ENCODE results near the gene KDM5B.

DNA sequence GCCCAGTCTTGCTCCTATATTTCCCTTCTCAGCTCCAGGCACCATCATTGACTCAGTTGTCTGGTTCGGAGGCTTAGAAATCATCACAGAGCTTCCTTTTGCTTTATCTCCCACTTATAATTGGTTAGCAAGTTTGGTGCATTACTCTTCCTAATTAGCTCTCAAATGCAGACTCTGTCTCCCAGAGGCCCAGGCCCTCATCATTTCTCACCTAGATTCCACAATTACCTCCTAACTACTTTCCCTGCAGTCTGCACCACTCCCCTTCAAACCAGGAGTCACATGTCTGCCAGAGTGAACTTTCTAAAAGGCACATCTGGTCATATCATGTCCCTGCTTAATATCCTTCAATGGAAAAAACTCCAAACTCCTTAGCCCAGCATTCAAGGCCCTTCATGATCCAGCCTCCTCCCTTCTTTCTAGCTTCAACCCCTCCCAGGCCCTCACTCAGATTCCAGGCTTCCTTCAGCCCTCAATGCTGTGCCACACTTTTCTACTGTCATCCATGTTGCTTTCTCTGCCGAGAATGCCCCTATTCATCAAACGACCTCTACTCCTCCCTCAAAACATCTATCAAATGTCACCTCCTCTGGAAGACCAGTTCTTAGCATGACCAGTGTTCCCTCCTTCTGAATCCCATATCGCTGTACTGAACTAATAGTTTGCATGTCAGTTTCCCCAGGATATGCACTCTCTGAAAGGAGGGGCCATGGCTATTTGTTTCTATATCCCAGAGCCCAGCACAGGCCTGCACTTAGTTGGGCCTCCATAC lies 128.6 kb downstream of the KDM5B start:
- TF ChIP-seq, protein P1, sequence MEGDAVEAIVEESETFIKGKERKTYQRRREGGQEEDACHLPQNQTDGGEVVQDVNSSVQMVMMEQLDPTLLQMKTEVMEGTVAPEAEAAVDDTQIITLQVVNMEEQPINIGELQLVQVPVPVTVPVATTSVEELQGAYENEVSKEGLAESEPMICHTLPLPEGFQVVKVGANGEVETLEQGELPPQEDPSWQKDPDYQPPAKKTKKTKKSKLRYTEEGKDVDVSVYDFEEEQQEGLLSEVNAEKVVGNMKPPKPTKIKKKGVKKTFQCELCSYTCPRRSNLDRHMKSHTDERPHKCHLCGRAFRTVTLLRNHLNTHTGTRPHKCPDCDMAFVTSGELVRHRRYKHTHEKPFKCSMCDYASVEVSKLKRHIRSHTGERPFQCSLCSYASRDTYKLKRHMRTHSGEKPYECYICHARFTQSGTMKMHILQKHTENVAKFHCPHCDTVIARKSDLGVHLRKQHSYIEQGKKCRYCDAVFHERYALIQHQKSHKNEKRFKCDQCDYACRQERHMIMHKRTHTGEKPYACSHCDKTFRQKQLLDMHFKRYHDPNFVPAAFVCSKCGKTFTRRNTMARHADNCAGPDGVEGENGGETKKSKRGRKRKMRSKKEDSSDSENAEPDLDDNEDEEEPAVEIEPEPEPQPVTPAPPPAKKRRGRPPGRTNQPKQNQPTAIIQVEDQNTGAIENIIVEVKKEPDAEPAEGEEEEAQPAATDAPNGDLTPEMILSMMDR (IDR thresholded peaks at IDR 0.05; ENCODE audit: poor library complexity, severe bottlenecking) = no peak
- no peak for TF ChIP-seq RAD21 (conservative IDR thresholded peaks at IDR 0.05)
- TF ChIP-seq, protein P2, sequence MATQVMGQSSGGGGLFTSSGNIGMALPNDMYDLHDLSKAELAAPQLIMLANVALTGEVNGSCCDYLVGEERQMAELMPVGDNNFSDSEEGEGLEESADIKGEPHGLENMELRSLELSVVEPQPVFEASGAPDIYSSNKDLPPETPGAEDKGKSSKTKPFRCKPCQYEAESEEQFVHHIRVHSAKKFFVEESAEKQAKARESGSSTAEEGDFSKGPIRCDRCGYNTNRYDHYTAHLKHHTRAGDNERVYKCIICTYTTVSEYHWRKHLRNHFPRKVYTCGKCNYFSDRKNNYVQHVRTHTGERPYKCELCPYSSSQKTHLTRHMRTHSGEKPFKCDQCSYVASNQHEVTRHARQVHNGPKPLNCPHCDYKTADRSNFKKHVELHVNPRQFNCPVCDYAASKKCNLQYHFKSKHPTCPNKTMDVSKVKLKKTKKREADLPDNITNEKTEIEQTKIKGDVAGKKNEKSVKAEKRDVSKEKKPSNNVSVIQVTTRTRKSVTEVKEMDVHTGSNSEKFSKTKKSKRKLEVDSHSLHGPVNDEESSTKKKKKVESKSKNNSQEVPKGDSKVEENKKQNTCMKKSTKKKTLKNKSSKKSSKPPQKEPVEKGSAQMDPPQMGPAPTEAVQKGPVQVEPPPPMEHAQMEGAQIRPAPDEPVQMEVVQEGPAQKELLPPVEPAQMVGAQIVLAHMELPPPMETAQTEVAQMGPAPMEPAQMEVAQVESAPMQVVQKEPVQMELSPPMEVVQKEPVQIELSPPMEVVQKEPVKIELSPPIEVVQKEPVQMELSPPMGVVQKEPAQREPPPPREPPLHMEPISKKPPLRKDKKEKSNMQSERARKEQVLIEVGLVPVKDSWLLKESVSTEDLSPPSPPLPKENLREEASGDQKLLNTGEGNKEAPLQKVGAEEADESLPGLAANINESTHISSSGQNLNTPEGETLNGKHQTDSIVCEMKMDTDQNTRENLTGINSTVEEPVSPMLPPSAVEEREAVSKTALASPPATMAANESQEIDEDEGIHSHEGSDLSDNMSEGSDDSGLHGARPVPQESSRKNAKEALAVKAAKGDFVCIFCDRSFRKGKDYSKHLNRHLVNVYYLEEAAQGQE (IDR thresholded peaks at IDR 0.05; ENCODE audit: borderline replicate concordance) = no peak
- TF ChIP-seq EZH2 (IDR thresholded peaks at IDR 0.05; ENCODE audit: borderline replicate concordance, insufficient read depth, low read length, poor library complexity, severe bottlenecking) = no peak
- no peak for TF ChIP-seq TAF1 (IDR thresholded peaks at IDR 0.05; ENCODE audit: low read depth)
- TF ChIP-seq EP300 (conservative IDR thresholded peaks at IDR 0.05; ENCODE audit: poor library complexity, severe bottlenecking) = no peak
- no peak for TF ChIP-seq POLR2AphosphoS5 (IDR thresholded peaks at IDR 0.05)

Measured in neural cell (in vitro differentiated cells).